ENCODE data around the gene AUTS2. TPM values are rescaled to one million over a fixed set of nuclear protein-coding genes. Genes with fewer than 3 reads are reported as not detected.

Gene AUTS2
- total and polyA plus RNA-seq, 10 donors = 6.1 to 54.8 (median 29.1) TPM

DNA sequence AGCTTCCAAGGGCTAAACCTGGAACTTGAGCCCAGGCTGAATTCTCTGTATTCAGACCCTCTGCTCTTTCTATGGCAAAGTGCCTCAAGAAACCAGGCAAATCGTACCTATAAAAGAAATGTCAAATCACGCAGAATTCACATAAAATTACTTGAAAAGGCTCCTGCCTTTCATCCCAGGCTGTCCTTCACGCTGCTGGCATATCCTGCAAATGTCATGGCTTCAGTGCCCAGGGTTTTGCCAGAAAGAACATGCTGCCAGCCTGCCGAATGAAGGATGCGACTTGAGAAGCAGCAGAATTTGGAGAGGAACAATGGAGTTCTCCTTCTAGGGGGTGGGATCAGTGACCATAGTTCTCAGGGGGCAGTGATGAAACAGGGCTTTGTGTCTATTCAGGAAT lies 931.2 kb downstream of the AUTS2 start:
- no peaks in the 10 kb centered on the region for H3K4me1 ChIP-seq
- no peak overlapping the region for H3K4me3 ChIP-seq
- DNase-seq = no peak
- peaks cover 0 to 4% (median 0%) of the 10 kb centered on the region in 8 donors for H3K9me3 ChIP-seq
- intact Hi-C loops (cut with DNase I; ENCODE audit: low total_unique reads) = no loop called here
- TF ChIP-seq POLR2AphosphoS5 (IDR thresholded peaks at IDR 0.05) = no peak
- no peak for TF ChIP-seq POLR2A (IDR thresholded peaks at IDR 0.05)
- TF ChIP-seq, protein P1, sequence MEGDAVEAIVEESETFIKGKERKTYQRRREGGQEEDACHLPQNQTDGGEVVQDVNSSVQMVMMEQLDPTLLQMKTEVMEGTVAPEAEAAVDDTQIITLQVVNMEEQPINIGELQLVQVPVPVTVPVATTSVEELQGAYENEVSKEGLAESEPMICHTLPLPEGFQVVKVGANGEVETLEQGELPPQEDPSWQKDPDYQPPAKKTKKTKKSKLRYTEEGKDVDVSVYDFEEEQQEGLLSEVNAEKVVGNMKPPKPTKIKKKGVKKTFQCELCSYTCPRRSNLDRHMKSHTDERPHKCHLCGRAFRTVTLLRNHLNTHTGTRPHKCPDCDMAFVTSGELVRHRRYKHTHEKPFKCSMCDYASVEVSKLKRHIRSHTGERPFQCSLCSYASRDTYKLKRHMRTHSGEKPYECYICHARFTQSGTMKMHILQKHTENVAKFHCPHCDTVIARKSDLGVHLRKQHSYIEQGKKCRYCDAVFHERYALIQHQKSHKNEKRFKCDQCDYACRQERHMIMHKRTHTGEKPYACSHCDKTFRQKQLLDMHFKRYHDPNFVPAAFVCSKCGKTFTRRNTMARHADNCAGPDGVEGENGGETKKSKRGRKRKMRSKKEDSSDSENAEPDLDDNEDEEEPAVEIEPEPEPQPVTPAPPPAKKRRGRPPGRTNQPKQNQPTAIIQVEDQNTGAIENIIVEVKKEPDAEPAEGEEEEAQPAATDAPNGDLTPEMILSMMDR (IDR thresholded peaks at IDR 0.05 in 8 of 11, conservative IDR thresholded peaks at IDR 0.05 in 3 of 11) = no peak
- no peak overlapping the region for H3K27ac ChIP-seq
- H3K27me3 ChIP-seq (replicated peaks in 1 of 7) = no peaks in the 10 kb centered on the region
- 90 to 97% (median 94%) methylated on average over 5 of the region's 5 CpGs for WGBS, 5 donors
- H3K36me3 ChIP-seq = peaks cover 0 to 10% (median 0%) of the 10 kb centered on the region in 6 donors

DNA sequence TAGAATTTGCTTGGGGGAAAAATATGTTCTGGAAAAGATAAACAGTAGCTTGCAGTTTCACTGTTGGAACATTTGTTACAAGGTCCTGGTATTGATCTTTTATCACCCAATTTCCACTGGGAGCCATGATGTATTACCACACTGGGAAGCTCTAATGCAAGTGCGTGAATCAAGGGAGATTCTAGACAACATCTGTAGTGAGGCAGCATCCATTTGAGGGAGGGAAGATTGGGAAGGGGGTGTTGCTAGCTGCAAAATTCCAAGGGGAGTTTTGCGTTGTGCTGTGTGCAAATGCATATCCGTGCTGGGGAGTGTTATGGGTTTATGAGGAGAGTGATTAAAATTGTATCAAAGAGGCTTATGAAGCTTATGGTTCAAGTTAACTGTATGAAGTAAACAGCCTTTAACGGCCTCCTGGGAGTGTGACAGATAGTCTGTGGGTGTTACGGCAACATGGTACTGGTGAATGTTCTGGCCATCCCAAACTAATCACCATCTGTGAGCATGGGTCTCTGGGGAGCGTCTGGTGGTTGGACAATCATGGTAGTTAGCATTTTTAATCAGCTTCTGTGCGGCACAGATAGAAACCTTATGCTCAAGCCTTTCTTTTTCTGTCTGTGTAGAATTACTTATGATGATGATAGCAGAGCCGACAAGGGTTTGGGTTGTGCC lies 931.8 kb downstream of the AUTS2 start:
- H3K27me3 ChIP-seq (replicated peaks in 1 of 7) = no peaks in the 10 kb centered on the region
- TF ChIP-seq POLR2A (IDR thresholded peaks at IDR 0.05) (no peak), POLR2AphosphoS5 (IDR thresholded peaks at IDR 0.05) (no peak)
- TF ChIP-seq, protein P1 (IDR thresholded peaks at IDR 0.05 in 8 of 11, conservative IDR thresholded peaks at IDR 0.05 in 3 of 11) = no peak

DNA sequence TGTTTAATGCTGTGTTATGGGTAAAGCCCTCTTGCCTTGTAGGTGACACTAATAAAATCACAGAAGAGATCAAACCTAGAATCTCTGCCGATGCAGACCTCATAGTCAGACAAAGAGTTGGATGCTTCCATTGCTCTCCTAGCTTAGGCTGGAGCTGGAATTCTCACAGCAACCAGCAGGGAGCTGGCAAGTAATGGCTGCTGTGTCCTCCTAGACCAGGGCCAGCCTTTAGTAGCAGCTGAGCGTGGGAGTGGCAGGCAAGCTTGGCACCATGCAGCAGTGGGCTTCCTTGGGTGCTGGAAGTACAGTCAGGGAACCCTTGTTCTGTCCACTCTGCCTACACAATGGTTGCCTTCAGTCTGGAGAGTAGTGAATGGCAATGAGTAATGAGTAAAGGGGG lies 935.3 kb downstream of the AUTS2 start:
- 87 to 100% (median 94%) methylated on average over 2 of the region's 2 CpGs for WGBS, 5 donors
- no peak overlapping the region for H3K27ac ChIP-seq
- H3K9me3 ChIP-seq = peaks cover 0 to 4% (median 0%) of the 10 kb centered on the region in 8 donors
- no peak for DNase-seq
- intact Hi-C loops (cut with DNase I; ENCODE audit: low total_unique reads) = no loop called here
- TF ChIP-seq, protein P1 (IDR thresholded peaks at IDR 0.05 in 8 of 11, conservative IDR thresholded peaks at IDR 0.05 in 3 of 11) = no peak
- TF ChIP-seq POLR2AphosphoS5 (IDR thresholded peaks at IDR 0.05) (no peak), POLR2A (IDR thresholded peaks at IDR 0.05) (no peak)
- no peaks in the 10 kb centered on the region for H3K27me3 ChIP-seq (replicated peaks in 1 of 7)
- no peaks in the 10 kb centered on the region for H3K36me3 ChIP-seq
- no peak overlapping the region for H3K4me3 ChIP-seq
- no peaks in the 10 kb centered on the region for H3K4me1 ChIP-seq

More for the DNA sequence above, 931.8 kb downstream of the AUTS2 start:
- intact Hi-C loops (cut with DNase I; ENCODE audit: low total_unique reads) = no loop called here
- H3K9me3 ChIP-seq = peaks cover 0 to 4% (median 0%) of the 10 kb centered on the region in 8 donors
- no peaks in the 10 kb centered on the region for H3K4me1 ChIP-seq
- peaks cover 0 to 10% (median 0%) of the 10 kb centered on the region in 6 donors for H3K36me3 ChIP-seq
- 88 to 94% (median 91%) methylated on average over 8 of the region's 8 CpGs for WGBS, 5 donors
- H3K4me3 ChIP-seq = no peak overlapping the region
- no peak for DNase-seq
- H3K27ac ChIP-seq = no peak overlapping the region

DNA sequence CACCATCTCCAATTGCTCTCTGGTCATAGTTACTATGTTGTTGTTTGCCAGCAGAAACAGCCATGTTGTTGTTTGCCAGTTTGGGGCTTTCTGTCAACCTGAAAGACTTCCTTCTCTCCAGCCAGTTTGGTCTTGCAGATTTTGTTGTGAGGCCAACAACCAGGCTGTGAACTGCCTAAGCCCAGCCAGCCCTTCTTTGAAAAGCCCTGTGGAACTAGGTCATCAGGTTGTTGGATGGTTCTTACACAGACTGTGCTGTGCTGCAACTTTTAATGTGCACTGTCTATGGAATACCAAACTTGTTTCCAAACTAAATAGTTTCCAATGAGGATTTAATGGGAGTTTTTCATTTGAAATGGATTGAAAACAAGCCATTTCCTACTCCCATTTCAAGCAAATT lies 940.9 kb downstream of the AUTS2 start:
- Histone ChIP-seq H3K36me3 (no peaks in the 10 kb centered on the region), H3K27ac (no peak overlapping the region), H3K4me3 (no peak overlapping the region), H3K27me3 (replicated peaks in 1 of 7) (no peaks in the 10 kb centered on the region), H3K4me1 (no peaks in the 10 kb centered on the region), H3K9me3 (no peaks in the 10 kb centered on the region)
- DNase-seq = no peak
- intact Hi-C loops (cut with DNase I; ENCODE audit: low total_unique reads) = no loop called here
- TF ChIP-seq, protein P1 (IDR thresholded peaks at IDR 0.05 in 8 of 11, conservative IDR thresholded peaks at IDR 0.05 in 3 of 11) = no peak
- TF ChIP-seq POLR2AphosphoS5 (IDR thresholded peaks at IDR 0.05) (no peak), POLR2A (IDR thresholded peaks at IDR 0.05) (no peak)

Data from spleen (tissue), 11 donors.